HG02973 (cell line): Measurements from ENCODE around the gene INO80E.

Experiments used
- ATAC-seq: cut with Tn5 transposase; IDR thresholded peaks from one replicate; pipeline ENCODE4 v1.9.1; 2021; ENCODE audit warnings: moderate library complexity; ENCODE audit not compliant: unreplicated experiment

The INO80E gene

DNA sequence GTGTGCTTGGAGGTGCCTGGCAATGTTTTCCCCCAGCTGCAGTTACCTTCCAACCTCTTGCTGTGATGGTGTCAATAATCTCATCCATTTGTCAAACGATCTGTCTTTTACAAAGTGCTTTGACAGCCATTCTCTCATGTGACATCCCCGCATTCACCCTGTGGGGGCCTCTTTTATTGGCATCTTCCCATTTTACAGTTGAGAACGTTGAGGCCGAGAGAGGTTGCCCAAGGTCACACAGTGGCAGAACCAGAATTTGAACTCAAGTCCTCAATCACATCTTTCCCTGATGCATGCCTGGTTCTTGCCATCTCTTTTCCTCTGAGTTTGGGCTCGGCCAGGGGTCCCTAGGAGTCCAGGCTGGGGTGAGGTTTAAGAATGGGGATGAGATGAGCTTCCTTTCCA lies 20.9 kb upstream of the INO80E start:
- no peak for ATAC-seq

DNA sequence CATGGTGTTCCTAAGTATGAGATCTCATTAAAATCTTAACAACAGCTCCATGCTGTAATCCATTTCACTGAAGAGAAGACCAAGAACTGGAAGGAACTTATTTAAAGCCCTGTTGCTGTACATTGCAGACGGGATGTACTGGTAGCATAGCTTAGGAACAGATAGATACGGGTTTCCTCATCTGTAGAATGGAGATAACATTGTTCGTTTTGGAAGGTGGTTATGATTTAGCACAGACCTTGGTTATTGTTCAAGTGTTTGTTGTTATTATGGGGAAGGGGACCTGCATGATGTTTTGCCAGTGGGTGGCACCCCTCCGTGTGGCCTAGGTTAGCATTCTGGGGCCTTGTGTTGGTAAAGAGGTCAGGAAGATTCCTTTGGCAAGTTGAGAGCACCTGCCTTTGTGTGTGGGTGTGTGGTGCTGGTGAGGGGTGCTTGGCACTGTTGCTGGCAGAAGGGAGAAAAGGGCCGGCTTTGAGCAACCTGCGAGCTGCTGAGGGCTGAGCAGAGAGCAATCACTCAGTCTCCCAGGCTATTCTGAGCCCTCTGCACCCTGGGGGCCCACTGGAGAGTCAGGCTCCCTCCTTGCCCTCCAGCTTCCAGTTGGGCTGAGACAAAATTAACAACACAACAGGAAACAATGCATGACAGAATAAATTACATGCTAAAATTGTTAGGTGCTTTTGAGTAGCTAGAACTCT lies 20.1 kb upstream of the INO80E start:
- no peak for ATAC-seq

DNA sequence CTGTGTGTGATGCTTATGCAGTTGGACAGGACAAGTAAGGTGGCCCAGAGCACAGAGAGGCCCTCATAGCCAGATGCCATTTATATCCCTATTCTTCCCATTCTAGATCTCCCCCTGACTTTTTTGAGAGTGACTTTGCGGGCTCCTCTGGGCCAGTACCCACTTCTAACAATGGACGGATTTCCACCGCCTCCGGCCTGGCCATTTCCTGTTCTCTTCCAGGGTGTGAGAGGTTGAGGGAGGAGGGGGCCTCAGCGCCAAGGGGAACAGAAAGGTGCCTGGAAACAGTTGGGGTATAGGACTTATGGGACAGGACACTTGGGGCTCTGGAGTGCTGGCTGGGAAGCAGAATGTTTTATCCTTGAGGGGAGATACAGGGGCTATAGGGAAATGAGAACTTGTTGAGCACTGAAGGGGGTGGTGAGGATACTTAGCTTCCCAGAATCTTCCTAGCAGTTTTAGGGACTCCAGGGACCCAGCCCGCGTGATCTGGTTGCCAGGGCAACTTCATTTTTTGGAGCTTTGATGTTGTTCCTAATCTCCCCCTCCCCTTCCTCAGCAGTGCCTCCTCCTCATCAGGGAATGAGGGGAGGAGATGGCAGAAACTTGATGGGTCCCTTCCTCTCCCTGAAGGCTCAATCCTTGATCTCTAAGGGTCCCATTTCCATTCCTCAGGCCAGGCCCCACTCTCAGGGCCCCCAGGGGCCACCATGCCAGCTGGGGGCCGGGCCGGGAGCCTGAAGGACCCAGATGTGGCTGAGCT lies 18.8 kb upstream of the INO80E start:
- no peak for ATAC-seq

DNA sequence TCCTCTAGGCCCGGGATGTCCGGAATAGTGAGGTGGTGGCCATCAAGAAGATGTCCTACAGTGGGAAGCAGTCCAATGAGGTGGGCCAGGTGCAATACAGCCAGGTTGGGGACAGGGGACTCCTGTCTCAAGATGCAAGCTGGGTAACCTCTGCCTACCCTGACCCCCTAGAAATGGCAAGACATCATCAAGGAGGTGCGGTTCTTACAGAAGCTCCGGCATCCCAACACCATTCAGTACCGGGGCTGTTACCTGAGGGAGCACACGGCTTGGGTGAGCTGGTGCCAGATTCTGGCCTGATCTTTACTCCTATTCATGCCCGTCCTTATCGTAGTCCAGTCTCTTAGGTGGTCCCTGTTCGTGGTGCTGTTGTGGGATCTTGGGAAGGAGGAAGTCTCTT lies 18.0 kb upstream of the INO80E start:
- no peak for ATAC-seq

DNA sequence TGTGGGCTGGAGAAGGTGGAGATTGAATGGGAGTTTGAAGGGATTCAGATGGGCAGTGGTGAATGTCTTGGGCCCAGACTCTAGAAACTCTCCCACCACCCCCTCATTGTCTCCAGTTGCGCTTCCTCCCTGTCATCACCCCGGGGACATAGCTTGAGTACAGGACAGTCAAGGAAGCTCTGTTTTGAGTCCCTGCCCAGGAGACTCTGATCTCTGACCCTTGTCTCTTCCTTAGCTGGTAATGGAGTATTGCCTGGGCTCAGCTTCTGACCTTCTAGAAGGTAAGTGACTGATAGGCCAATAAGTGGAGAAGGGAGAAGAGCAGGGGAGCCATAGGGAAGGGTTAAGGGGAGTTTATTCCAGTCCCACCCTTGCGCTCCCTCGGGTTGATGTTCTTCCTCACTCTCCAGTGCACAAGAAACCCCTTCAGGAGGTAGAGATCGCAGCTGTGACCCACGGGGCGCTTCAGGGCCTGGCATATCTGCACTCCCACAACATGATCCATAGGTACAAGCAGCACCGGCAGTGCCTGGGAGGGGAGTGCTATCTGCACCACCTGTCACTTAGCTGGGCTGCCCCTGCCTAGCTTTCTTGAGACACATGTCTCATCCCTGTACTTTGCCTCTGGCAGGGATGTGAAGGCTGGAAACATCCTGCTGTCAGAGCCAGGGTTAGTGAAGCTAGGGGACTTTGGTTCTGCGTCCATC lies 17.3 kb upstream of the INO80E start:
- no peak for ATAC-seq

DNA sequence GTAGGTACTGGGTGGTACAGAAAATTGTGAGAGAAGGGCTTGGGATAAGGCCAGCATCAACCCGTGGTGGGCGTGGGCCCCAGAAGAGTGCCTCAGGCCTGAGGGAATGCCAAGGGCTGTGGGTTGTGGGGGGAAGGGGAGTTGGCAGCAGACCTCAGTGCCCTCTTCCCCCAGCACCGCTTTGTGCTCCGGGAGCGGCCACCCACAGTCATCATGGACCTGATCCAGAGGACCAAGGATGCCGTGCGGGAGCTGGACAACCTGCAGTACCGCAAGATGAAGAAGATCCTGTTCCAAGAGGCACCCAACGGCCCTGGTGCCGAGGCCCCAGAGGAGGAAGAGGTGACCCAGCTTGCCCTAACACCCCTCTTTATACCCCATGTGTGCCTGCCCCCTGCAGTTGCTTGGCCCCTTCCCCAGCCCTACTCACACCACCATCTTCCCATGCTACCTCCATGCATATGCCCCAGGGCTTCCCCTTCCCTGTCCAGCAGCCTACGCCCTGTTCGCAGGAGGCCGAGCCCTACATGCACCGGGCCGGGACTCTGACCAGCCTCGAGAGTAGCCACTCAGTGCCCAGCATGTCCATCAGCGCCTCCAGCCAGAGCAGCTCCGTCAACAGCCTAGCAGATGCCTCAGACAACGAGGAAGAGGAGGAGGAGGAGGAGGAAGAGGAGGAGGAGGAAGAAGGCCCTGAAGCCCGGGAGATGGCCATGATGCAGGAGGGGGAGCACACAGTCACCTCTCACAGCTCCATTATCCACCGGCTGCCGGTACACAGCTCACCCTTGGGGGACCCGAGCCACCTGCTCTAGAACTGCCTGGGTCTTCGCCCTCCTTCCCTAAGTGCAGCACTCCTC lies 13.3 kb upstream of the INO80E start:
- ATAC-seq: no peak

DNA sequence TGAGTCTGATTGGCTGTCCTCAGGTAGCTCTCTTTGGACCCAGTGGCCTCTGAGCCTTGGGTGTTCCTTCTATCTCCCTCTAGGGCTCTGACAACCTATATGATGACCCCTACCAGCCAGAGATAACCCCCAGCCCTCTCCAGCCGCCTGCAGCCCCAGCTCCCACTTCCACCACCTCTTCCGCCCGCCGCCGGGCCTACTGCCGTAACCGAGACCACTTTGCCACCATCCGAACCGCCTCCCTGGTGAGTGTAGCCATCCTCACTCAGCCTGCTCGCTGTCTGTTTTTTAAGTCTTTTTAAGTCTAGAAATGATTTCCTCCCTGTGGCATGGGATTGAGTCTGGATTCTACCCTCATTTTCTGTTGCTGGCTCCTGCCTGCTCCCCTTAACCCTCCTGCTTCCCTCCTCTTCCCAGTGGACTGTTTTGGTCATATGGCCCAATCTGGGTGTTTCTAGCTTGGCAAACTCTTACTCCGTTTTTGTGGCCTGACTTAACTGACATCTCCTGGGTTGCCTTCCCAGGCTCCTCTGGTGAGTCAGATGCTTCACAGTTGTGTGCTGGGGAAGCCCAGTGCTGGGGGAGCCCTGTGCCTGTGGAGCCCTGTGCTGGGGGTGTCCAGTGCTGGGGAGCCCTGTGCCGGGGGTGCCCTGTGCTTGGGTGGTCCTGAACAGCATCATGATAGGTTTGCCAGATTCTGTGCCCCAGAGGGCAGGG lies 12.5 kb upstream of the INO80E start:
- no peak for ATAC-seq

DNA sequence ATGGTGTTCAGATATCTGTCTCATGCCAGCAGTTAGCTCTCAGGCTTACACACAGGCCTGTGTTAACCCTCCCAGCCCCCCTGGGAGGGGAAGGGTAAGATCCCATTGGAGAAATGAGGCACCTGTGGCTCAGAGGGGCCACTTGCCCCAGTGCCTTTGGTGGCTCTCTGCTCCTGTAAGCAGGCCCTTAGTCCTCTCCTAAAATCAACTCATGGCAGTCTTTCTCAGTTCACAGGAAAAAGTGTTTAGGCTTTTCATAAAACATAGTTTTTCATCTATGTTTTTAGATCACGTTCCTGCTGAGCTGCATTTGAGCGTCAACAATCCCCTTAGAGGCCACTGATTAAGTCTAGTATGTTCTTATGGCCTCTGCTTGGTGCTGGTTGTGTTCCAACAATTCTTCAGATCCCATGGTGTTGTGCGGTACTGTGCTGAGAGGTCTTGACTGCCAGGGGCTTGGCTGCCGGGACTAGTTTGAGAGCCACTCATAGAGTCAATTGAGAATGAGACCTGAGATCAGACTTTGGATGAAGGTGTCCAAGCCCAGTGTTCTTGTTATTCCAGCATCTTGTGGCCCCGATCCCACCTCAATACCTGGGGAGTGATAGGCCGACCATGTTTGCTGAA lies 11.8 kb upstream of the INO80E start:
- no peak for ATAC-seq

DNA sequence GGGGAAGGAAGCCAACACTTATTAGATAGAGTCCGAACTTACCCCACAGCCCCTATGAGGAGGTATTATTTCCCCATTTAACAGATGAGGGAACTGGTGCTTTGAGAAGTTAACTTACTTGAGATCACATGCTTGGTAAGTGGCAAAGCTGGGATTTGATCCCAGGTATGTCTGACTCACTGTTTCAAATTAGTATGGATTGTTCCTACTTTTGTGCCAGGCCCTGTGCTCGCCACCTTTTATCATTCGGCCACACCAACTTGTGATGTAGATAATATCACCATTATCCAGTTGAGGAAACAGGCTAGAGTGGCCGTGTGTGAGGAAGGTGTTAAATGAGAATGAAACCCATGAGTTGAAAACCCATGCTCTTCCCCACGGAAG lies 11.3 kb upstream of the INO80E start:
- no peak for ATAC-seq

DNA sequence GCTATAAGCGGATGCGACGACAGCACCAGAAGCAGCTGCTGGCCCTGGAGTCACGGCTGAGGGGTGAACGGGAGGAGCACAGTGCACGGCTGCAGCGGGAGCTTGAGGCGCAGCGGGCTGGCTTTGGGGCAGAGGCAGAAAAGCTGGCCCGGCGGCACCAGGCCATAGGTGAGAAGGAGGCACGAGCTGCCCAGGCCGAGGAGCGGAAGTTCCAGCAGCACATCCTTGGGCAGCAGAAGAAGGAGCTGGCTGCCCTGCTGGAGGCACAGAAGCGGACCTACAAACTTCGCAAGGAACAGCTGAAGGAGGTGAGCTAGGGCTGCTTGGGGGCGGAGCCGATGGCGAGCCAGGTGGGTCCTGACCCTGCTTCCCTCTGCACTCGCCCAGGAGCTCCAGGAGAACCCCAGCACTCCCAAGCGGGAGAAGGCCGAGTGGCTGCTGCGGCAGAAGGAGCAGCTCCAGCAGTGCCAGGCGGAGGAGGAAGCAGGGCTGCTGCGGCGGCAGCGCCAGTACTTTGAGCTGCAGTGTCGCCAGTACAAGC lies 10.7 kb upstream of the INO80E start:
- no peak for ATAC-seq

DNA sequence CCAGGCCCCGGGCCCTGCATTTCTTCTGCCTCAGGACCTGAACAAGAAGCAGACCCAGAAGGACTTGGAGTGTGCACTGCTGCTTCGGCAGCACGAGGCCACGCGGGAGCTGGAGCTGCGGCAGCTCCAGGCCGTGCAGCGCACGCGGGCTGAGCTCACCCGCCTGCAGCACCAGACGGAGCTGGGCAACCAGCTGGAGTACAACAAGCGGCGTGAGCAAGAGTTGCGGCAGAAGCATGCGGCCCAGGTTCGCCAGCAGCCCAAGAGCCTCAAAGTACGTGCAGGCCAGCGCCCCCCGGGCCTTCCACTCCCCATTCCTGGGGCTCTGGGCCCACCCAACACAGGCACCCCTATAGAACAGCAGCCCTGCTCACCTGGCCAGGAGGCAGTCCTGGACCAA lies 9.8 kb upstream of the INO80E start:
- no peak for ATAC-seq

DNA sequence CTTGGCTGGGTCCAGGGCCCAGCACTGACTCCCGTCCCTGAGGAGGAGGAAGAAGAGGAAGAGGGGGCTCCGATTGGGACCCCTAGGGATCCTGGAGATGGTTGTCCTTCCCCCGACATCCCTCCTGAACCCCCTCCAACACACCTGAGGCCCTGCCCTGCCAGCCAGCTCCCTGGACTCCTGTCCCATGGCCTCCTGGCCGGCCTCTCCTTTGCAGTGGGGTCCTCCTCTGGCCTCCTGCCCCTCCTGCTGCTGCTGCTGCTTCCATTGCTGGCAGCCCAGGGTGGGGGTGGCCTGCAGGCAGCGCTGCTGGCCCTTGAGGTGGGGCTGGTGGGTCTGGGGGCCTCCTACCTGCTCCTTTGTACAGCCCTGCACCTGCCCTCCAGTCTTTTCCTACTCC lies 9.1 kb upstream of the INO80E start:
- no peak for ATAC-seq

DNA sequence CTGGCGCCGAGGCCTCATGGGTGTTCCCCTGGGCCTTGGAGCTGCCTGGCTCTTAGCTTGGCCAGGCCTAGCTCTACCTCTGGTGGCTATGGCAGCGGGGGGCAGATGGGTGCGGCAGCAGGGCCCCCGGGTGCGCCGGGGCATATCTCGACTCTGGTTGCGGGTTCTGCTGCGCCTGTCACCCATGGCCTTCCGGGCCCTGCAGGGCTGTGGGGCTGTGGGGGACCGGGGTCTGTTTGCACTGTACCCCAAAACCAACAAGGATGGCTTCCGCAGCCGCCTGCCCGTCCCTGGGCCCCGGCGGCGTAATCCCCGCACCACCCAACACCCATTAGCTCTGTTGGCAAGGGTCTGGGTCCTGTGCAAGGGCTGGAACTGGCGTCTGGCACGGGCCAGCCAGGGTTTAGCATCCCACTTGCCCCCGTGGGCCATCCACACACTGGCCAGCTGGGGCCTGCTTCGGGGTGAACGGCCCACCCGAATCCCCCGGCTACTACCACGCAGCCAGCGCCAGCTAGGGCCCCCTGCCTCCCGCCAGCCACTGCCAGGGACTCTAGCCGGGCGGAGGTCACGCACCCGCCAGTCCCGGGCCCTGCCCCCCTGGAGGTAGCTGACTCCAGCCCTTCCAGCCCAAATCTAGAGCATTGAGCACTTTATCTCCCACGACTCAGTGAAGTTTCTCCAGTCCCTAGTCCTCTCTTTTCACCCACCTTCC lies 8.5 kb upstream of the INO80E start:
- ATAC-seq: no peak

DNA sequence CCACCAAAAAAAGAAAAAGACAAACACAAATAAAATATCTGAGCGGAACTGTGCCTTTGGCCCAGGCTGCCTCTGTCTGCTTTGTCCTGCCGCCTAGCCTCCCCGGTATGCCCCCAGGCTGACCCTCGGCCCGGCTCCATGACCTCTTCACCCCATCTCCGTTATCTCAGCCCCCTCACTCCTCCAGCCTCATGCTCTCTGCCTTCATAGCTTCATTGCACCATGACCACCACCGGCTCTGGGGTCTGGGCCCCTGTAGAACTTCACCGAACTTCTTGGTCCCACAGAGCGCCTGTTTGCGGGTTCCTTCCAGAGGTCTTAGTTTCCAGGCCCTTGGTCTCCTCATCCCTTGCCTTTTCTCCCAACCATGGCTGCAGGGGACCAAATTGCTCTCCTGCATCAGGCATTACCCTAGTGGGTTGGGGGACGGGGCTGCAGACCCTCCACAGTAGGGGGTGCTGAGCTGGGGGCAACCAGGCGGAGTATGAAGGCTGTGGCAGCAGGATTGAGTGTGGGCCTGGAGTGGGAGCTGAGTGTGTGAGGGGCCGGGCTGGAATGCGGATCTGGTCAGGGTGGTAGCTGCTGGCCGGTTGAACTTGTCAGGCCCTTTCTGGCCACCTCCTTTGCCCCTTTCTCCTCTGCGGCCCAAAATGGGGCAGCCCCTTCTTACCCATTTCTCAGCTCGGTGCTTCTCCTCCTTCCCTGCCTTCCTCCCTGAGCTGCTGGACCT lies 7.5 kb upstream of the INO80E start:
- no peak for ATAC-seq

DNA sequence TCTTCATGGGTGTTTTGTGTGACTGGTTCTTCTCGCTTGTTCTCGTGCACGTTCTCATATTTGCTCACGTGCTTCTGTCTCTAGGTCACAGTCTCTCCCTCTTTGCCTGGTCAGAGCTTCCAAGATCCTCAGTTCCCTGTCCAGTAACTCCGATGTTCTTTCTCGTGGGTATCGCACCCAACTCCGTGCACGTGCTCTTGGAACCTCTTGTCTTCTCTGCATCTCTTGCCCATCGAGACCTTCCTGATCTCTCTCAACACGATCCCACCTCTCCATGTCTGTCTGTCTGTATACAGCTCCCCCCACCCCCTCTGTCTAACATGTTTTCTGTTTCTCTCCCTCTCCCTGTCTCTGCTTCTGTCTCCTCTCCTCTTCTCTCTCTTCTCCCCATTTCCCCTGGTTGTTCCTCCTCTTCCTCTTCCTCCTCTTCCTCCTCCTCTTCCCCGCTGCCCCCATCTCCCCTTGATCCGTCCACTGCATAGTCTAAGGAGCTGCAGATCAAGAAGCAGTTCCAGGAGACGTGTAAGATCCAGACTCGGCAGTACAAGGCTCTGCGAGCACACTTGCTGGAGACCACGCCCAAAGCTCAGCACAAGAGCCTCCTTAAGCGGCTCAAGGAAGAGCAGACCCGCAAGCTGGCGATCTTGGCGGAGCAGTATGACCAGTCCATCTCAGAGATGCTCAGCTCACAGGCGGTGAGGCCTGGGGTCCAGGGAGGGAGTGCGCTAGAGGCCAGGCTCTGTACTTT lies 6.8 kb upstream of the INO80E start:
- no peak for ATAC-seq

DNA sequence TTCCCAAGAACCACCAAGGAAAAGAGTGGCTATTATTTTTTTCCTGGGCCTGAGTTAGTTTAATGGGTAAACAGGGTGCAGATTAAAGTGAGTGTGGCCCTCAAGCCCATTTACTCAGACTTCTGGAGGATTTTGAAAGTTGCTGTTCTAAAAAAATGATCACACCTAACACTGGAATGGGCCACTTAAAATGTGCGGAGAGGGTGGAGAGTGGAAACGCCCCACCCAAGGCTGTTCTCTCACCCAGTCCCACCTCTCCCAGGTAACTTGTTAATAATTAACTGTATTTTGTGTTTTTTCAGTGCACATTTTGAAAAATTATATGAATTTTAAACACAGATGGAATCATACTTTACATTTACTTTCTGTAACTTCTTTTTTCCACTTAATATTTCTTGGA lies 6.0 kb upstream of the INO80E start:
- ATAC-seq: no peak

DNA sequence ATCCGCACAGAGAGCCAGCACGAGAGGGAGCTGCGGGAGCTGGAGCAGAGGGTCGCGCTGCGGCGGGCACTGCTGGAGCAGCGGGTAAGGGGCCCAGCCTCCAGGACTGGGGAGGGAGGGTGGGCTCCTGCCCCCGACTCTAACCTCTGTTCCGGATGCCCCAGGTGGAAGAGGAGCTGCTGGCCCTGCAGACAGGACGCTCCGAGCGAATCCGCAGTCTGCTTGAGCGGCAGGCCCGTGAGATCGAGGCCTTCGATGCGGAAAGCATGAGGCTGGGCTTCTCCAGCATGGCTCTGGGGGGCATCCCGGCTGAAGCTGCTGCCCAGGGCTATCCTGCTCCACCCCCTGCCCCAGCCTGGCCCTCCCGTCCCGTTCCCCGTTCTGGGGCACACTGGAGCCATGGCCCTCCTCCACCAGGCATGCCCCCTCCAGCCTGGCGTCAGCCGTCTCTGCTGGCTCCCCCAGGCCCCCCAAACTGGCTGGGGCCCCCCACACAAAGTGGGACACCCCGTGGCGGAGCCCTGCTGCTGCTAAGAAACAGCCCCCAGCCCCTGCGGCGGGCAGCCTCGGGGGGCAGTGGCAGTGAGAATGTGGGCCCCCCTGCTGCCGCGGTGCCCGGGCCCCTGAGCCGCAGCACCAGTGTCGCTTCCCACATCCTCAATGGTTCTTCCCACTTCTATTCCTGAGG lies 5.0 kb upstream of the INO80E start:
- no peak for ATAC-seq
